ENCODE results near the gene TMEM132C.

Gene TMEM132C

DNA sequence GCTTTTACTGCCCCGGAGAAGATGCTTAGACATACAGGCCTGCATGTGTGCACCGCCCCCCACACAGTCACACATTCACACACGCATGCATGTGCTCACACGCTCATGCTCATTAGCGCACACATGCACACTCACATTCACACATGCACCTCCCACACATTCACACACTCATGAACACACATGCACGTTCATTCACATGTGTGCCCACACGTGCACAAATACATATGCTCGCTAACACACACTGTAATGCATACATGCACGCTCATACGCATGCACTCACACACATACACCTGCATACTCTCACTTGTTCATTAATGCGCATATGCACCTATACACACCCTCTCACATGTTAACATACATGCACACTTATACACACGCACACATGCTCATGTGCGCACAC lies 21.9 kb downstream of the TMEM132C start:
- DNase-seq, result no peak

DNA sequence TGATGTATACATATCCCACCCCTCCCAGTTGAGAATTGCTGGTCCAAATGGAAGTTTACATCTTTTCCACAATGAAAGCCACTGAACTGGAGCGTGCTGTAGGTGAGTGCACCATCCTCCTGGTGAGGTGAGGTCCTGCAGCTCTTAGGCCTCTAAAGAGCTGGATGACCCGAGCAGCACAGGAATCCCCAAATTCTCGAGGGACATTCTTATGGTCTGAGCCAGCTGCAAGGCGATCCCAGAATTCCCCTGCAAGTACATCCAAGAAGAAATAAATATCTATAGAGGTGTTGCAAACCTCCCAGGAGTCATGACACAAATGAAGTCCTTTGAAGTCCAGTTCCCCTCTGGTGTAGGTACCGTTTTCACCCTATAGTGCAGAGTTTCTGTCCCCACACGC lies 24.0 kb downstream of the TMEM132C start:
- DNase-seq, result peak; percentile 13

DNA sequence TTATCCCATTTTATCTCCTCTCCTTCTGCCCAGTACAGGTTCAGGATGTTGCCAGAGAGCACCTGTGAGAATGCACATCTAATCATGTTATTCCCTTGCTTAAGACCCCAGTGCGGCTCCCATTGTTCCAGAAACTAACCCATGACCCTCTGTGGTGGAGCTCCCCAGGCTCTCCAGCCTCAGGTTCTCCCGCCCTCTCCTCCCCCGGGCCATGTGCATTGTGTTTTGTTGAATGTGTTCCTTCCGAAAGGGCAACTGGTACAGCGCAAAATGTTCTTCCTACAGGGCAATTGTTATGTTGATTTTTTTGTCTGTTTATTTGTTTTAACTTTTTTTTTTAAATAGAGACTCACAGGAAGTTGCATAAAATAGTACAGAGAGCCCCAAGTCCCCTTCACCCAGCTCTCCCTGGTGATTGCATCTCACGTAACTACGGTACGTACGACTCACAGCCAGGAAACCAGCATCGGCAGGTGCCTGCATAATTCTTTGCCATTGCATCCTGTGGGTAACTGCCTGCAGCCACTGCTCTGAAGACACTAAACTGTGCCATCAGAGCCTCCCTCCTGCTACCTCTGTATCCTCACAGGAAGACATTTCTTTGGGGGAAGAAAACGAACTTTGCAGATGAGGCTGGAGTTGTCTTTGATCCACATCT lies 31.2 kb downstream of the TMEM132C start:
- DNase-seq, result no peak

DNA sequence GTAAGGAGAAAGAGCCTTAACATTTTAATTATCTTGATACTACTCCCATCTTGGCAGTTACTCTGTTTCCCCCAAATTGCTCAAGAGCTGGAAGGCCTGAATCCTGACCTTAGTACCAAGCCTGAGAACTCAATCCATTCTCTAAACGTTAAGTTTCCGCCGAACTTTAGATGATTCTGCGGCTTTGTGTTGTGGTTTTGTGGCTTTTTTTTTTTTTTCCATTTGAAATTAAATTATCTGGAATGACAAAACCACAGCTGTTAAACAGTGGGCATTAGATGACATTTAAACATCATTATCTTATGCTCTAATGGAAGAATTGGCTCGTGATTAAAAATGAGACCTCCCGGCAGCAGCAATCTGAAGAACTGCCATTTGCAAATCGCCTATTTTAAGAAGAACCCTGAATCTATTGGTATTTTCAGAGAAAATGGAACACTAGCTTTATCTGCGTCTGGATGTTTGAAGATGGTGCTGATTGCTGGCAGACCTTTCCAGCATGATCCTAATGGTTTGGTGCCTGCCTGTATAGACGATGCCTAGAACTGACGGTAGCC lies 38.4 kb downstream of the TMEM132C start:
- DNase-seq, result no peak

DNA sequence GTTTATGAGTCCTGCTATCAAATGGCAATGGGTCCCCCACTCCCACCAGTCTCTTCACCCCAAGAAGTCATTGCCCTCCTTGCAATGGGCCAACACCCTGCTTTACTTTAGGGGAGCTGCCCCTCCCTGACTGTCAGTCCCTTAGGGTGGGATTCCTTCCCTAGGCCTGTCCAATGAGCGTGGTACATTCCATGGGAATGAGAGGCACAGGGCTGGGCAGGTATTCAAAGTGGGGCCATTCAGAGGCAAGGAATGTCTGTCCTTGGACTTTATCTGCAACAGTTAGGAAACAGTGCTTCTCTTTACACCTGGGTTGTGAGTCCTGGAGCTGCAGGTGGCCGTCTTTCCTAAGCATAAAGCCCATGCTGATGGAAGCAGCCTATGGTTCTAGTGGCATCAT lies 40.8 kb downstream of the TMEM132C start:
- DNase-seq, result no peak

DNA sequence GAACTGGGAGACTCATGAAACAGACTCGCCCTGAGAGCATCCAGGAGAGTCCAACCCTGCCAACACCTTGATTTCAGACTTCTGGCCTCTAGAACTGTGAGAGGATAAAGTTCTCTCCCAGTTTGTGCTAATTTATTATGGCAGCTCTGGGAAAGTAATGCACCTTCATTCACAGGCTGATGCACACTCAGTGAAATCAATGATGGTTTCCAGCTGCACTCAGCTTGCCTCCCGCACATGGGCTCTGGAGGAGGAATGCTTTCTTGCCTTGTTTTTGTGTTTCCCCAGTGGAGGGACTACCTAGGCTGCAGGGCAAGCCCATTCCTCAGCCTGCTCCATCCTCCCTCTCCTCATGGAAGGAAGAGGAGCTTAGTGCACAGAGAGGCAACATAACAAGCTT lies 45.7 kb downstream of the TMEM132C start:
- DNase-seq, result no peak

DNA sequence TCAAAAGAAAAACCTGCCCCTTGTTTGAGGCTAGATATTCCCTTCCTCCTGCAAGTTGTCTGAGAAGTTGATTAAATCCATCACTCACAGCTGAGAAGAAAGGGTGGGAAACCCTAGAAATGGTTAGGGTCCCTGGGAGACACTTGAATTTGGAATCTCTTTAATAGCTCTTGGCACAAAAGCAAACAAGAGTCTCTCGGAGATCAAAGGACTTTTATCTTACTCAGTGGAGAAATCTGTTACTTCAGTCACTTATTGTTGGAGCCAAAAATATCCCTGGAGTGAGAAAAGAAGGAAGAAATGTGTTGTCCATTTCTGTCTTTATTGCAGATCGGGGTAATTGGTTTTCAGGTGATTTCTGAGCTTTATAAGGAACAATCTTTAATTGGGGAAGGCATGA lies 47.0 kb downstream of the TMEM132C start:
- DNase-seq, result no peak

DNA sequence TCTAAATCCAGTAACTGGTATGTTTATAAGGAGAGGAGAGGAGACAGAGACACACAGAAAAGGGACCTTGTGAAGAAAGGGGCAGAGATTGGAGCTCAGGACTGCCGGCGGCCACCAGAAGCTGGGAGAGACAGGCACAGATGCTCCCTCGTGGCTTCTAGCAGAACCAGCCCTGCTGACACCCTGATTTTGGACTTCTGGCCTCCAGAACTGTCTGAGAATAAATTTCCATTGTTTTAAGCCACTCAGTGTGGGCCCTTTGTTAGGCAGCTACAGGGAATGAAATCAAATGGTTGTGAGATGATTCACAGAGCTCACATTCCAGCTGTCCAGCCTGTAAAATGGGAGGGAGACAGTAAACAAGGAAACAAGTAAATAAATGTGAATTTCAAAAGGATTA lies 47.6 kb downstream of the TMEM132C start:
- DNase-seq, result no peak

DNA sequence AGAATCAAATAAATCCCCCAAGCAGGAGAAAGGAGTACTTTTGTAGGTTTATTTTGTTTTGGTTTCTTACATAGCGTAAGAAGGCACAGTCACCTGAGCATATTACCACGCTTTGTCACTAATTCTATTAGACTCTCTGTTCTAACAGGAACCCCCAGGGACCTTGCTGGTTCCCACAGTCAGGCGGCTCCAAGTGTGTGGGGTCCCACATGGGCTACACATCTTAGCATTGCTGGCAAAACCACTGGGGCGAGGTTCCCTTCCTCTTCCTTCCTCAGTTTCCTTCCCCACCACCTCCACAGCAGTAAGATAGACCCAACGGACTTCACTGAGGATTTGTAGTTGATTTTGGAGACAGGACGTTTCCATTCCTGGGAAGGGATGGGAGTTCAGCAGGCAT lies 49.1 kb downstream of the TMEM132C start:
- DNase-seq, result no peak

DNA sequence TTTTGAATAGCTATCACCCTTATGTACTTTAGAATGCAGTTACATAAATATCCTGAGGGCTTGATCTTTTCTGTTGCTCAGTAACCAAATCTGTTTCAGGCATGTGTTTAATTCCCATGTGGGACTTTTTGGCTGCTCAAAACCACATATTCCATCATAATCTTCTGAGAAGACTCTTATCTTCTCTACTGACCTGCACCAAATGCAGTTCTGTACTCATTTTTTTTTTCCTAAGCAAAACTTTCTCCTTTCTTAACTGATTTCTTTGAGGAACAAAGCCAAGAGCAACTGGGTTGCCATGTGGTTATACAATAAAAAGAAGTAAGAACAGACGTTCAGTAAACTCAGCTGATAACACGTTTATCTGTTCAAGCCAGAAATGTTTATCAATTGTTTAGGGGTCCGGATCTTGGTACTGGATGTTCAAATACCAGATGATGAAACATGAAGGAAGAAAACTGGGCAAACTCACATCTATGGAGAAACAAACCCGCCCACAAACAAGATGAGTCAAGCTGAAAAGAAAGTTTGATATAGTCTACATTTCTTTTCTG lies 50.1 kb downstream of the TMEM132C start:
- peak; percentile 11 for DNase-seq

DNA sequence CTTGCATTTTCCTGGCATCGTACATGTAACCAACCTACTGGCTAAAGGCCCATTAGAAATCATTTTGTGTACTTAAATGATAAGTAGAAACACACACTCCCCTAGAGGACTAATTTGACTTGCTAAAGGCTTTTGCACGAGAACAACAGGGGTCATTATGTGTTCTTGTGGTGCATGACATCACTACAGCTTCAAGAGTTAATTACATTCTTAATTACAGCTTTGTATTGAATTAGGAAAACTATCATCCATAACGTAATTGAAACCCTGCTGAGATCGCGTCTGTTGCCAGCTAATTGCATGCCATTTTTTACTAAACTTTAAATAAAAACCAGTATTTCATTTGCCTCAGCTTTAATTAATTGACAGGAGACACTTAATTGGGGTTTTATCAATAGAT lies 51.4 kb downstream of the TMEM132C start:
- no peak for DNase-seq

DNA sequence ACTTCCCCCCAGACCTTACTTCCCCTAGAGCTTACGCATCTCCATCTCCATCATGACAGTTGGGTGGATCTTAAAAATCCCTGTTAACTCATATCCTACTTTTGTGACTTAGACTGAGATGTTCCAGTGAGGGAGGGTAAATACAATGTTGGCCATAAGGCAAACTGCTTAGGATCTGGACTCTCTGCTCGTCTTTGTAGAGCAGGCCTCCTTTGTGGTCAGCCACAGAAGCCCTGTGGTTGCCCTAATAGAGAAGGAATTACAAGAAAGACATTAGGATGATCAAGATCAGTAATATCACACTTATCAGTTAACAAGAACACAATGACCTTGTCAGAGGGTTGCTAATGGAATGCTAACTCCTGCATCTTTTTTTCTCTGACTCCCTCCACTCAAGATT lies 52.0 kb downstream of the TMEM132C start:
- DNase-seq, result no peak

DNA sequence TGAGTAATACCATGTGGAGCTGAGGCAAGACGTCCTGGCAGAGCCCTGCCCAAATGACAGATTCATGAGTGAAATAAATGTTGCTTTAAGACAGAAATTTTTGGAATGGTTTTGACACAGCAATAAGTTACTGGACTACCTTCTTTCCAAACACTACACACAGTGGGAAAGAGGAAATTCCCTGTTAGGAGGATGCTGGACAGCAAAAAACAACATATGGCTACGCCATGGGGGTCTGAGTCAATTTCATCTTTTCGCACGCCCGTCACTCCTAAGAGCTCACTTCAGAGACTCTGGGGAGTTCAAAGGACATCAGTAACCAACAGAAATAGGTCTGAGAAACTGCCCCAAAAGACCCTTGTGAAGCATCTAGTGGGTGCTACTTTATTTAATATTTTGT lies 55.4 kb downstream of the TMEM132C start:
- no peak for DNase-seq

DNA sequence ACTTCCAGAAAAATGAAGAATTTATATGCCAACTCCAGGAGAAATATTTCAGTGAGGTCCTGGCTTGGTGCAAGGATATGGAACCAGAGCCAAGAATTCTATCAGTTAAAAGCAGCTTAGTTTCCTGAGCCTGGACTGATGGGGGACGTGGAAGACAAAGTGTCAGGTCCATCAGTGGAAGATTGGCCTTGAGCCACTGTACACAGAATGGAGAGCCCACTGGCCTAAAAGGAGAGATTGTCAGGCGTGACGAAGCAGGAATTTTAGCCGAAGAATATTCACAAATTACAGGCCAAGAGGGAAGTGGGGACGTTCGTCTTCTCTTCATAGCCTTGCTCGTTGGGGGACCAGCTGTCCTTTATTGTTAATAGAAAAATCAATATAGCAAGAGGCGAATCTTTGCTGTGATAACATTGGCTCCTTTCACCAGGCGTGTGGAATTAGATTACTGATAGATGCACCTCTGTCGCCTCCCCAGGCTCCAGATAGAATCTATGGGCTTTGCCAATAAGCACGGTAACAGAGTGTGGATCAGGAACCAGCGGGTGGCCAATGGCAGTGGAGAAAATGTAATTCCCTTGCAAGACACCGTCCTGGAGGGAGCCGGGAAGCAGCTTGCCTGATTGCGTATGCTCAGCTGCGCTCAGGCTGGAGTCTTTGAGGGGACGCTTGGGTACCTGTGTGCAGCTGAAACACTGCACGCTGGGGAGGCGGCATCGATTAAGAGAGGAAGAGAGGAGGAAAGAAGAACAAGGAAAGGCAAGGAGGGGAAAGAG lies 56.4 kb downstream of the TMEM132C start:
- DNase-seq, result no peak

DNA sequence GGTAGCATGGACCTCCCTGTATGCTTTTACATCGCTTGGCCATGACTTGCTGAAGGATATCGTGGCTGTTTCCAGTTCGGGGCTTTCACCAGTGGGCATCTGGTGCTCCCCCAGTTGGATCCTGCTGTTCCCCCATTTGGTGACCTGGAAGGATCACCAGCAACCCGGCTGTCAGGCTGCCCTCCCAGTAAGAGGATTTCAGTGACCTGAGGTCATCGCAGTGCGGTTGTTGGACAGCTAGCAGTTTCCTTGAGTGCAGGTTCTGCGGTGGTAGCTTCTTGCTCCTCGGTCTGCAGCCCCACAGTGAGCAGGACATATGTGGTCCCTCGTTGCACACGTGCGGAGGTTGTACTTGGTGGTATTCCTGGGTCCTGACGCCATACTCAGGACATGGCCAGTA lies 58.7 kb downstream of the TMEM132C start:
- DNase-seq, result no peak

DNA sequence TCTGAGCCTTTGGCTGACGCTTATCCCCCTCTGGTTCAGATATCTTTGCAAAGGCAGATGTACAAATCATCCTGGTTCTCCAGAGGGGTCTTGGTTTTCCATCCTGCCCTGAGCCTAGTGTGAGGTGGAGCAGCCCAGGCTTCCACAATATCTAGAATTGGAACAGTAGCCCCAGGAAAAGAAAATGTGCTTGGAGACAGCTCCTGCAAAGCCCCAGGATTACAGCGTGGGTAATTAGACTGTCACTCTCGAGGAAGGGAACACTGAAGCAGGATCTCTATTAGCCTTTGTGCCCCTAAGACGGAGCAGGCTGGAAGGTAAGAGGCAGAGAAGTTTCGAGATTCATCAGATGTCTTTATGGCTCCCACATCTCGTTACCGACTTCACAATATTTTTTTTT lies 59.4 kb downstream of the TMEM132C start:
- DNase-seq, result no peak

DNA sequence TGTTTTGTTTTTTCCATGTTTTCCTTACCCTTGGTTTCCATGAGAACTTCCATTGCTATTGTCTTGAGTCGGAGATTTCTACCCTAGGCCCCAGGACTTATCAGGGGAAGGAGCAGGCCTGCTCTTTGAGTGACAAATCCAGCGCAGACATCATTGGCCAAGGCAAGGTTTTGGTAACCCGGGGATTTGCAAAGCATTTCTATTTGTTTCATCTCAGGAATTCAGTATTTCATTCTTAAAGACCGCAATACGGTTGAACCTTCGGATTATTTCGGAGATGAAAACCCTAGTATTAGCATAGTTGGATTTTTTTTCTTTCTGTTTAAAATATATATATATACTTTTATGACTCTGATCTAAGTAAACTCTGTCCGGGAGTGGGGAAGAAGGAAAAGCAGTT lies 62.0 kb downstream of the TMEM132C start:
- no peak for DNase-seq

DNA sequence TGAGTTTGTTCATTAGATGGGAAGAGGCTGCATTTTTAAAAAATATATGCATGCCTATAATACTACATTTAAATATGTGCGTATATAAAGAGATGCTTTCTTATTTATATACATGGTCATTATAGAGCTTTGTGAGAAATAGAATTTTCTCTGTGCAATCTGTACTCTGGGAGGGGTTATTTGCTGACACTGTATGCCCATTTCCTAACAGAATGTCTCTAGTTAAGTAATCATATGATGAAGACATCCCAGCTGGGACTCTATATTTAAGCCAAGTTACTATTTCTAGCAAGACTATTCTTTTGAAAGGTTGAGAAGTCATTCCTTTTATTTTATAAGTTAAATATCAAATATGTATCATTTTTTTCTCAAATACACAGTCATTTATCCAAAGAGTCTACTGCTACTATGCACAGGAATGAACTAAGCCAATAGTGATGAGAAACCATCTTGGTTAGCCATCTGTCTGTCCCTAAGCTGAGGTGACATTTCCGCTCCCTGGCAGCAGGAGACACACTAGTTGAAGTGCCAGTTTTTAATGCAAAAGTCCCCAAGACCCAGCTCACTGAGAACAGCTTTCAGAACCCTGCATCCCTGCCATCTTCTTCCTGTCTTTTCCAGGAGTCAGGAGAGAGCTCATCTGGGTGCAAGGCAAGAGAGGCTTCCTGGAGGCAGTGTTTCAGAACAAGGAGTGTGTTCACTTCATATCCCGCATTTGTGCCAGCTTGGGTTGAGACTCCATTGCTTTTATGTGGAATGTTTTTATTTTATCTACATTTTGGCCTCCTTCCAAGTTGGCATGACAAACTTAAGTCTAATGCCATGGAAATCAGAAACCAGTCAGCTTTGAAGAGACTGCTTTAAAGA lies 69.5 kb downstream of the TMEM132C start:
- peak; percentile 7 for DNase-seq

DNA sequence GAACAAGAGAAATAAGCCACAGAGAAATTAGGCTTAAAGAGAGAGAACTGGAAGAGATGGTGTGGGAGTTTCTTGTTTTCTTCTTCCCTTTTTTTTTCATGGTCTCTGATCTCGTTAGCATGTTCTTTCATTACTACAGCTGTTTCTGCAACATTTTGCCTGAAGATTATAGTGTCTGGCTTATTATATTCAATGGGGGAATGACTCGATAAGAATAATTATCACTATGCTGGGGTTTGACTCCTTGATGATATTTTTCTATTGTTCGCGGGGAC lies 70.0 kb downstream of the TMEM132C start:
- DNase-seq, result no peak

DNA sequence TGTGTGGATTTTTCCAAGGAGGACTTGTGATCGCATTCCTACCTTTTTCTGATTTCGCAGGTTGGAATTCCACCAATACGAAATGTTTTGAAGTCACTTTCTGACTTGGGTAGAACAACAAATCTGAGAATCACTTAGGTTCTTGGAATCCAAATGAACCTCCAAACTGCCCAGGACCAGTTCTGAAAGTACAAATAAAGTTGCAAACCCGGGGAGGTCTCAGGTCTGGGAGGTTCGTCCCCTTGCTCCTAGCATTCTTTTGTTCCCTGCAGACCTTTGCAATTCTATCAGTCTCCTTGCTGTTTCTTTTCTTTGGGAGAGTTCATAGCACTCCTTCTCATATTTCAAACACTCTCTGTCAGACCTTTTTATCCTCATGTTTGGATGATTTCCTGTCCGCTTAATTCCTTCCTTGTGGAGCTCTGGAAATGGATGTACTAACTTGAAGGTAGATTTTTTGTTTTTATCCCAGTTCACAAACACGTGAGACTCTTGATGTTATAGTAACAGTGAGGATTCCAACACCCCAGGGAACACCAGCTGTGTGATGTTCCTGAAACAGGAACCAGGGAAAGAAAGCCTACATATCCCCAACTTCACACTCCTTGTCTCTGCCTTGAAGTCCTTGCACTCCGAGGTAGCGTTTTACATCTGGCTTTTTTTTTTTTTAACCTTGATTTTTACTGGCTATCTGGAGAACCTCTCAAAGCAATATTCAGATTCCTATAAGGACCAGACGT lies 70.6 kb downstream of the TMEM132C start:
- DNase-seq, result no peak

DNA sequence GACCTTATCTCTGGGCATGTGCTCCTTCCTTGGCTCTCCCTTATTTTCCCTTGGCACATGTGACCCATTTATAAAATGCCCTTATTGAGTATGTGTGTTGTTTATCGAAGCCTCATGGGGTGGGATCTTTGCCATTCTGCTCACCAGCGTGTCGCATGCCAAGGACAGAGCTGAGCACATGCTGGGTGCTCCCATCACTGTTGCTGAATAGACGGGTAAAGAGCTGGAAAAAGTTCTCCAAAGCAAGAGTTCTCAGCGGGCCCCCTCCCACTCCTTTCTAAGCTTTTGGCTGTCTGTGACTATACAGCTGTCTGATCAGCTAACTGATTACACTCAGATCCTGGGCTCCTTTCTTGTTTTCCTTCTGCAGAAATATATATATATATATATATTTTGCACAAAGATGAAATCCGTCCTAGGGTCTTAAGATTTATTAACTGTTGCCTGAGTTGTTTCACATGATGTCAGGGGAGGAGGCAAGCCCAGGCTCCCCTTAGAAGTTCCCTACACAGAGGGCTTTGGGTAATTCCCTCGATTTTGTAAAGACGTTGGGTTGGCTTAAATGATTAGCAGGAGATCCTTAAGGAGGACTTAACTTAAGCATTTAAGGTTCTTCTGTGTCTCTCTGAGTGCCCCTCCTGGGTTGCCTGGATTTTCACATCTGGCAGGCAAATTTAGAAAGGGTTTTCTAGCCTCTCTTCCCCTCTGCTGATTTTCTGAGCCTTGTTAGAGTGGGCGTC lies 71.6 kb downstream of the TMEM132C start:
- DNase-seq, result no peak

DNA sequence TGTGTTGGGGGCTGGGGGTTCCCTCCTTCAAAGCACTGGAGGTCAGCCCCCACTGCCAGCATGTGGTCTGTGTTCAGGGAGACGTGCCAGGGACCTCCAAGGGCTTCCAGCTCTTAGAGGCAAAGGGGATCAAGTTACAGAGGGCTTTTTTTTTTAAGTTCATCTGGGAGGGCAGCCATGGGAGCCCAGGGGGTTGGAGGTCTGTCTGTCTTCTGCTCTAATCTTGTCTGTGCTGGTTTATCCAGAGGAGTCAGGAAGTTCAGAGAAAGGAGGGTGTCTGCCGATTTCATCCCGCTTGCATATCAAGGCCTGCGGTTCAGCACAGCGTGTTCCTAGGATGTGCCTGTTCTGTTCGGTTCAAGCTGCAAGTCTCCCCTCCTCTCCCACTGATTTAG lies 72.2 kb downstream of the TMEM132C start:
- no peak for DNase-seq
